ENCODE measurements around the gene WDR77. TPM values are rescaled to one million over a fixed set of nuclear protein-coding genes. Genes with fewer than 3 reads are reported as not detected.

The WDR77 gene
- total RNA-seq, 1 donor from 2014 or later, result 15.7 TPM

Other genes with a start within 250 kb of the WDR77 start
- 14.9 TPM for gene DENND2D, start 248.6 kb downstream of the WDR77 start, total RNA-seq
- gene CHI3L2, start 221.5 kb downstream of the WDR77 start, total RNA-seq, result 0.23 TPM
- gene CHIA, start 158.4 kb downstream of the WDR77 start, total RNA-seq, result 0.15 TPM
- gene OVGP1, start 21.5 kb downstream of the WDR77 start, total RNA-seq, result 4.7 TPM
- gene ATP5PB, start 208 bp upstream of the WDR77 start, total RNA-seq, result 130 TPM
- gene C1orf162, start 24.7 kb upstream of the WDR77 start, total RNA-seq, result 6.8 TPM
- 3.0 TPM for gene ADORA3, start 54.4 kb upstream of the WDR77 start, total RNA-seq
- gene TMIGD3, start 54.4 kb upstream of the WDR77 start, total RNA-seq, result 7.8 TPM
- 30.0 TPM for gene RAP1A, start 170.5 kb upstream of the WDR77 start, total RNA-seq

All from left lobe of liver (tissue), 1 donor.